Measurements from ENCODE around the gene TBC1D8. TPM values are rescaled to one million over a fixed set of nuclear protein-coding genes. Genes with fewer than 3 reads are reported as not detected.

Gene TBC1D8
- total and polyA plus RNA-seq, 4 experiments from 2014 or later = 0.15 to 2.4 (median 1.5) TPM

DNA sequence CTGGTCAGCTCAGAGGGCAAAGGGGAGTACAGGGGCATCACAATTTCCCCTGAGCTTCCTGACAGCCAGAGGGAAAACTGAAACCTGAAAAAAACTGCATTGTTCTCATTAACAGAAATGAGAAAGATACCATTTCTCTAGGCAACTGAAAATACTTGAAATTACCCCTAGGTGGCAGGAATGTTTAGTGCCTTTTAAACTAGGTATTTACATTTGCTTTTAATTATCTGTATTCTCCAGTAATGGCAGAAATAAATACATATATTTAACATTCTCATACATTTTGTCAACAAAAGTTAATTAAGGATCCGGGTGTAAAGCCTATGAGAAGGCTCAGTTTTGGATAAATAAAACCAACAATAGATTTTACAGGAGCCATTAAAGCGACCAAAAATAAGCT lies 114.6 kb downstream of the TBC1D8 start:
- H3K36me3 ChIP-seq (ENCODE audit: insufficient read depth, low read length) = no peaks in the 10 kb centered on the region
- no peak for DNase-seq
- ChIA-PET POLR2A (ENCODE audit: partially characterized antibody) (no interaction called here), CTCF (ENCODE audit: partially characterized antibody) (interaction anchor here (0.9 to 2.3 kb wide), 4 partner anchors 9 to 169 kb away, joined by 3 to 8 read pairs (median 4); no protein-coding TSS in a partner anchor)
- Mint-ChIP-seq H3K27me3 (peaks cover 3 to 7% of the 10 kb centered on the region in 2 donors), H3K4me3 (no peak overlapping the region), H3K36me3 (no peaks in the 10 kb centered on the region), H3K4me1 (no peaks in the 10 kb centered on the region), H3K9me3 (peaks cover 0 to 1% (median 0%) of the 10 kb centered on the region in 8 donors), H3K27ac (no peak overlapping the region)
- intact Hi-C loops (cut with micrococcal nuclease) = loop anchor here (1.0 kb wide), 1 partner anchor 169 kb away; no protein-coding TSS in a partner anchor
- H3K4me3 ChIP-seq (ENCODE audit: low read length in 2 of 2) = no peak overlapping the region
- no peak overlapping the region for H3K27ac ChIP-seq (ENCODE audit: low read depth, low read length)
- H3K27me3 ChIP-seq (ENCODE audit: insufficient read depth, low read length) = no peaks in the 10 kb centered on the region
- no peaks in the 10 kb centered on the region for H3K4me1 ChIP-seq (ENCODE audit: insufficient read depth, low read length)
- H3K9me3 ChIP-seq (ENCODE audit: control insufficient read depth in 1 of 2, low read length in 2 of 2) = no peaks in the 10 kb centered on the region

GRCh38 chr2:101032084-101032776 lies 119.0 kb downstream of the TBC1D8 start:
- peaks cover 3 to 7% of the 10 kb centered on the region in 2 donors for H3K27me3 Mint-ChIP-seq
- Histone ChIP-seq H3K27me3 (ENCODE audit: insufficient read depth, low read length) (no peaks in the 10 kb centered on the region), H3K4me3 (ENCODE audit: low read length in 2 of 2) (no peak overlapping the region), H3K4me1 (ENCODE audit: insufficient read depth, low read length) (no peaks in the 10 kb centered on the region), H3K27ac (ENCODE audit: low read depth, low read length) (no peak overlapping the region), H3K9me3 (ENCODE audit: control insufficient read depth in 1 of 2, low read length in 2 of 2) (no peaks in the 10 kb centered on the region), H3K36me3 (ENCODE audit: insufficient read depth, low read length) (no peaks in the 10 kb centered on the region)
- H3K4me1 Mint-ChIP-seq = no peaks in the 10 kb centered on the region
- no peak for DNase-seq
- intact Hi-C loops (cut with micrococcal nuclease) = no loop called here
- no peaks in the 10 kb centered on the region for H3K9me3 Mint-ChIP-seq
- ChIA-PET POLR2A (ENCODE audit: partially characterized antibody) (no interaction called here), CTCF (ENCODE audit: partially characterized antibody) (interaction anchor here (0.6 to 1.8 kb wide), 4 partner anchors 15 to 460 kb away, joined by 3 to 5 read pairs (median 3); no protein-coding TSS in a partner anchor)
- no peaks in the 10 kb centered on the region for H3K36me3 Mint-ChIP-seq
- H3K27ac Mint-ChIP-seq = no peak overlapping the region
- no peak overlapping the region for H3K4me3 Mint-ChIP-seq

DNA sequence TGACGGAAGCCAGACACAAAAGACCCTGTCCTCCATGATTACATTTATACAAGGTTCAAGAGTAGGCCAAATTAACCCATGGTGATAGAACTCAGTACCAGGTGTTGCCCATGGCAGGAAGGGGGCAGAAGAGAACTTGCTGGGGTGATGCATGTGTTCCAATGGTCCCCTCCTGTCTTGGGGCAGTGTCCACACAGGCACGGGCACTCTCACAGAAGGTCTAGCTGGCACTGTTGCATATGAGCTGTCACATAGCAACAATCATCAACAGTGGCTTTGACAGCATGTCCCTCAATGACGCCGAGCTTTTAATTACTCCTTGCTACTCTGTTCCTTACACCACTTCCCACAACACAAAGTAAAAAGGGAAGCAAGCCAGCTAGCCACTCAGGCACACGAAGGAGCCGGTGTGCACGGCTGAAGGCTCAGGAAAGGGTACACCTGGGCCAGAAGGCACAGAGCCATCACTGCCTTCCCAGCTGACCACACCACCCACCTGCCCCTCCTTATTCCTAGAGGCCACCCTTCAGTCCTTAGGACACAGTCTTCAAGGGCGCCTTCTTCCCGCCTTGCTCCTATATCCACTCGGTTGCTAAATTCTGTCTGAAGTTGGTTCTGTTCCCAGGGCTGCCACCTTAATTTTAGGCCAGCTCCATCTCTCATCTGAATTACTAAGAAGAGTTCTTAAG lies 120.2 kb downstream of the TBC1D8 start:
- Mint-ChIP-seq H3K9me3 (peaks cover 0 to 2% (median 0%) of the 10 kb centered on the region in 8 donors), H3K27me3 (peaks cover 3 to 7% of the 10 kb centered on the region in 2 donors), H3K27ac (no peak overlapping the region), H3K4me3 (no peak overlapping the region), H3K4me1 (no peaks in the 10 kb centered on the region), H3K36me3 (no peaks in the 10 kb centered on the region)
- Histone ChIP-seq H3K36me3 (ENCODE audit: insufficient read depth, low read length) (no peaks in the 10 kb centered on the region), H3K4me1 (ENCODE audit: insufficient read depth, low read length) (no peaks in the 10 kb centered on the region), H3K4me3 (ENCODE audit: low read length in 2 of 2) (no peak overlapping the region), H3K27me3 (ENCODE audit: insufficient read depth, low read length) (no peaks in the 10 kb centered on the region), H3K27ac (ENCODE audit: low read depth, low read length) (no peak overlapping the region), H3K9me3 (ENCODE audit: control insufficient read depth in 1 of 2, low read length in 2 of 2) (no peaks in the 10 kb centered on the region)
- CTCF ChIA-PET (ENCODE audit: partially characterized antibody) = interaction anchor here (1.8 kb wide), 1 partner anchor 174 kb away, joined by 5 read pairs; no protein-coding TSS in a partner anchor
- DNase-seq = no peak
- POLR2A ChIA-PET (ENCODE audit: partially characterized antibody) = no interaction called here
- intact Hi-C loops (cut with micrococcal nuclease) = no loop called here

GRCh38 chr2:101027852-101028251 lies 123.3 kb downstream of the TBC1D8 start:
- CTCF ChIA-PET (ENCODE audit: partially characterized antibody) = interaction anchor here (1.6 kb wide), 1 partner anchor 8 kb away, joined by 4 read pairs; no protein-coding TSS in a partner anchor
- Mint-ChIP-seq H3K4me1 (peaks cover 0 to 2% (median 0%) of the 10 kb centered on the region in 4 donors), H3K27ac (no peak overlapping the region)

GRCh38 chr2:101026923-101027469 lies 124.2 kb downstream of the TBC1D8 start:
- ChIA-PET POLR2A (ENCODE audit: partially characterized antibody) (no interaction called here), CTCF (ENCODE audit: partially characterized antibody) (interaction anchor here (1.1 to 1.6 kb wide), 2 partner anchors 9 to 179 kb away, joined by 3 to 4 read pairs; no protein-coding TSS in a partner anchor)

More at GRCh38 chr2:101027852-101028251, 123.3 kb downstream of the TBC1D8 start:
- Histone ChIP-seq H3K36me3 (ENCODE audit: insufficient read depth, low read length) (no peaks in the 10 kb centered on the region), H3K27ac (ENCODE audit: low read depth, low read length) (no peak overlapping the region), H3K9me3 (ENCODE audit: control insufficient read depth in 1 of 2, low read length in 2 of 2) (no peaks in the 10 kb centered on the region), H3K4me1 (ENCODE audit: insufficient read depth, low read length) (no peaks in the 10 kb centered on the region), H3K27me3 (ENCODE audit: insufficient read depth, low read length) (no peaks in the 10 kb centered on the region), H3K4me3 (ENCODE audit: low read length in 2 of 2) (no peak overlapping the region)
- H3K4me3 Mint-ChIP-seq = no peak overlapping the region
- POLR2A ChIA-PET (ENCODE audit: partially characterized antibody) = no interaction called here
- intact Hi-C loops (cut with micrococcal nuclease) = no loop called here
- no peaks in the 10 kb centered on the region for H3K36me3 Mint-ChIP-seq
- DNase-seq = no peak
- peaks cover 0 to 4% of the 10 kb centered on the region in 2 donors for H3K27me3 Mint-ChIP-seq
- H3K9me3 Mint-ChIP-seq = peaks cover 0 to 2% (median 0%) of the 10 kb centered on the region in 8 donors

GRCh38 chr2:101026253-101026701 lies 124.9 kb downstream of the TBC1D8 start:
- H3K4me3 Mint-ChIP-seq = no peak overlapping the region
- no peaks in the 10 kb centered on the region for H3K36me3 ChIP-seq (ENCODE audit: insufficient read depth, low read length)
- H3K27me3 ChIP-seq (ENCODE audit: insufficient read depth, low read length) = no peaks in the 10 kb centered on the region
- H3K9me3 Mint-ChIP-seq = peaks cover 0 to 2% (median 0%) of the 10 kb centered on the region in 8 donors
- no peak overlapping the region for H3K4me3 ChIP-seq (ENCODE audit: low read length in 2 of 2)
- no peaks in the 10 kb centered on the region for H3K4me1 ChIP-seq (ENCODE audit: insufficient read depth, low read length)
- no peaks in the 10 kb centered on the region for H3K9me3 ChIP-seq (ENCODE audit: control insufficient read depth in 1 of 2, low read length in 2 of 2)
- DNase-seq = no peak
- ChIA-PET CTCF (ENCODE audit: partially characterized antibody) (no interaction called here), POLR2A (ENCODE audit: partially characterized antibody) (no interaction called here)
- H3K36me3 Mint-ChIP-seq = no peaks in the 10 kb centered on the region
- H3K27me3 Mint-ChIP-seq = no peaks in the 10 kb centered on the region
- no peak overlapping the region for H3K27ac ChIP-seq (ENCODE audit: low read depth, low read length)
- intact Hi-C loops (cut with micrococcal nuclease) = no loop called here
- H3K27ac Mint-ChIP-seq = no peak overlapping the region
- H3K4me1 Mint-ChIP-seq = peaks cover 0 to 2% (median 0%) of the 10 kb centered on the region in 4 donors

More at GRCh38 chr2:101026923-101027469, 124.2 kb downstream of the TBC1D8 start:
- H3K36me3 Mint-ChIP-seq = no peaks in the 10 kb centered on the region
- Histone ChIP-seq H3K9me3 (ENCODE audit: control insufficient read depth in 1 of 2, low read length in 2 of 2) (no peaks in the 10 kb centered on the region), H3K27ac (ENCODE audit: low read depth, low read length) (no peak overlapping the region), H3K4me1 (ENCODE audit: insufficient read depth, low read length) (no peaks in the 10 kb centered on the region), H3K4me3 (ENCODE audit: low read length in 2 of 2) (no peak overlapping the region), H3K36me3 (ENCODE audit: insufficient read depth, low read length) (no peaks in the 10 kb centered on the region), H3K27me3 (ENCODE audit: insufficient read depth, low read length) (no peaks in the 10 kb centered on the region)
- DNase-seq = no peak
- H3K9me3 Mint-ChIP-seq = peaks cover 0 to 2% (median 0%) of the 10 kb centered on the region in 8 donors
- H3K4me3 Mint-ChIP-seq = no peak overlapping the region
- peaks cover 0 to 2% (median 0%) of the 10 kb centered on the region in 4 donors for H3K4me1 Mint-ChIP-seq
- peaks cover 0 to 2% of the 10 kb centered on the region in 2 donors for H3K27me3 Mint-ChIP-seq
- intact Hi-C loops (cut with micrococcal nuclease) = no loop called here
- H3K27ac Mint-ChIP-seq = no peak overlapping the region

DNA sequence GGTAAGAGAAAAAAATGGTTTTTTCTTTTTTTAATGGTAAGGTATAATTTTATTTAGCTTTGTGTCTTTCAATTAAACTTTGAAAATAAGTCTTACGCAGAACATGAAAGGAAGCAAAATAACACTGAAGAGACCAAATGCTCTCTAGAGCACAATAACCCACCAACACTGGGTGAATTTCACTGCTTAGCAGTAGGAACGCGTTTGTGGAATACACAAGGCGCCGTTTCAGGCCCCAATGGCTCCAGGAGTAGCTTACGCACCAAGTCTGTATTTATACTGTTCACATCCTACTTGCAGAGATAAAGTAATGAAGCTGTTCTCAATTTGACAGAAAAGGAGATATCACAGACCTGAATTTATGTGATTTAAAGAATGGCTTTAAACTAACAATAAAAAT lies 125.6 kb downstream of the TBC1D8 start:
- H3K27me3 ChIP-seq (ENCODE audit: insufficient read depth, low read length) = no peaks in the 10 kb centered on the region
- CTCF ChIA-PET (ENCODE audit: partially characterized antibody) = interaction anchor here (0.9 kb wide), 1 partner anchor 13 kb away, joined by 4 read pairs; no protein-coding TSS in a partner anchor
- no peak overlapping the region for H3K27ac Mint-ChIP-seq
- intact Hi-C loops (cut with micrococcal nuclease) = no loop called here
- H3K9me3 Mint-ChIP-seq = peaks cover 0 to 2% (median 0%) of the 10 kb centered on the region in 8 donors
- H3K4me3 ChIP-seq (ENCODE audit: low read length in 2 of 2) = no peak overlapping the region
- no peaks in the 10 kb centered on the region for H3K27me3 Mint-ChIP-seq
- H3K4me1 ChIP-seq (ENCODE audit: insufficient read depth, low read length) = no peaks in the 10 kb centered on the region
- no peaks in the 10 kb centered on the region for H3K9me3 ChIP-seq (ENCODE audit: control insufficient read depth in 1 of 2, low read length in 2 of 2)
- no peak for DNase-seq
- no peaks in the 10 kb centered on the region for H3K36me3 ChIP-seq (ENCODE audit: insufficient read depth, low read length)
- H3K4me1 Mint-ChIP-seq = peaks cover 0 to 2% (median 0%) of the 10 kb centered on the region in 4 donors
- POLR2A ChIA-PET (ENCODE audit: partially characterized antibody) = no interaction called here
- H3K4me3 Mint-ChIP-seq = no peak overlapping the region
- peaks cover 3 to 6% of the 10 kb centered on the region in 2 donors for H3K36me3 Mint-ChIP-seq
- H3K27ac ChIP-seq (ENCODE audit: low read depth, low read length) = no peak overlapping the region

All from CD4-positive, alpha-beta memory T cell (primary cell).